GM13977 (cell line): ENCODE measurements around the gene TCF12.
A peak's percentile ranks its signal among the peaks of the same experiment; 100 is the strongest.
"Not testable (repeated sequence)": the region's sequence is repeated elsewhere in the genome, so short reads cannot be mapped to it uniquely, and the experiment has no call there.

ENCODE experiments used
- DNase-seq: peaks from one replicate; pipeline ENCODE4 v3.0.0; 2012; ENCODE audit warnings: low spot score
- in situ Hi-C: fragments of 300-500 bp; cut with MboI; formaldehyde crosslinking; loops from one replicate; pipeline ENCODE4 v1.12.0; 2022; ENCODE audit warnings: low sequenced_read_pairs, low pct_unique_long_range_greater_than_20kb, mixed read lengths, inconsistent platforms; ENCODE audit not compliant: unreplicated experiment
- TF ChIP-seq, protein P1 (sequence below): IDR thresholded peaks from 2 replicates; pipeline ENCODE4 v1.5.1; 2012; ENCODE audit warnings: mild to moderate bottlenecking, control low read depth; ENCODE audit not compliant: insufficient read depth; ENCODE audit errors: extremely low read depth, missing control alignments

The TCF12 gene

DNA sequence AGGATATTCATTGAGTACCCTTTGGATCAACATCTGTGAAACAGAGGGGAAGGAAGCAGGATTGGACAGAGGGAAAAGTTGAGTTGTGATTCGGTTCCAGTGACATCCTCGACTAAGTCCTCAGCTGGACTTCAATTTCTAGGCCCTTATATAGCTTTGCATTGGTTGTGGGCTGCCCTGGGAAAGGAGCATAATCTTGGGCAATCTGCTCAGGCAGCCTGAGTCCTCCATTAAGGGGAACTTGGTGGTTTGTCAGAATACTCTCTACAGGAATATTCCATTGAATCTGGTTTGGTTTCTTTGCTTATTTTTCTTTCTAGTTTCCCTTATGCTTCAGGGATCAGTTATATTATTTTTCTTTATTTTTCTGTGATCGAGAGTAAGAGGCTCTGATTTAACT, 94.1 kb downstream of the TCF12 start:
- DNase-seq = no peak
- in situ Hi-C loops = no loop called here
- TF ChIP-seq, protein P1, sequence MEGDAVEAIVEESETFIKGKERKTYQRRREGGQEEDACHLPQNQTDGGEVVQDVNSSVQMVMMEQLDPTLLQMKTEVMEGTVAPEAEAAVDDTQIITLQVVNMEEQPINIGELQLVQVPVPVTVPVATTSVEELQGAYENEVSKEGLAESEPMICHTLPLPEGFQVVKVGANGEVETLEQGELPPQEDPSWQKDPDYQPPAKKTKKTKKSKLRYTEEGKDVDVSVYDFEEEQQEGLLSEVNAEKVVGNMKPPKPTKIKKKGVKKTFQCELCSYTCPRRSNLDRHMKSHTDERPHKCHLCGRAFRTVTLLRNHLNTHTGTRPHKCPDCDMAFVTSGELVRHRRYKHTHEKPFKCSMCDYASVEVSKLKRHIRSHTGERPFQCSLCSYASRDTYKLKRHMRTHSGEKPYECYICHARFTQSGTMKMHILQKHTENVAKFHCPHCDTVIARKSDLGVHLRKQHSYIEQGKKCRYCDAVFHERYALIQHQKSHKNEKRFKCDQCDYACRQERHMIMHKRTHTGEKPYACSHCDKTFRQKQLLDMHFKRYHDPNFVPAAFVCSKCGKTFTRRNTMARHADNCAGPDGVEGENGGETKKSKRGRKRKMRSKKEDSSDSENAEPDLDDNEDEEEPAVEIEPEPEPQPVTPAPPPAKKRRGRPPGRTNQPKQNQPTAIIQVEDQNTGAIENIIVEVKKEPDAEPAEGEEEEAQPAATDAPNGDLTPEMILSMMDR = no peak

DNA sequence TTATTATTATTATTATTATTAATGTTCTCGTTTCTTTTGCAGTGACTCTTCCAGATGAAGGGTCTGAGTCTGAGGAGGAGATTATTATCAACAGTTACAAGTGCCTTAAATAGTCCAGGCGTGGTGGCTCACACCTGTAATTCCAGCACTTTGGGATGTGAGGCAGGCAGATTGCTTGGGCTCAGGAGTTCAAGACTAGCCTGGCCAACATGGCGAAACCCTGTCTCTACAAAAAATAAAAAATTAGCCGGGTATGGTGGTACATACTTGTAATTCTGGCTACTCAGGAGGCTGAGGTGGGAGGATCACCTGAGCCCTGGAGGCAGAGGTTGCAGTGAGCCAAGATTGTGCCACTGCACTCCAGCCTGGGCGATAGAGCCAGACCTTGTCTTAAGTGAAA, 96.5 kb downstream of the TCF12 start:
- DNase-seq, in situ Hi-C loops: not testable (repeated sequence)

DNA sequence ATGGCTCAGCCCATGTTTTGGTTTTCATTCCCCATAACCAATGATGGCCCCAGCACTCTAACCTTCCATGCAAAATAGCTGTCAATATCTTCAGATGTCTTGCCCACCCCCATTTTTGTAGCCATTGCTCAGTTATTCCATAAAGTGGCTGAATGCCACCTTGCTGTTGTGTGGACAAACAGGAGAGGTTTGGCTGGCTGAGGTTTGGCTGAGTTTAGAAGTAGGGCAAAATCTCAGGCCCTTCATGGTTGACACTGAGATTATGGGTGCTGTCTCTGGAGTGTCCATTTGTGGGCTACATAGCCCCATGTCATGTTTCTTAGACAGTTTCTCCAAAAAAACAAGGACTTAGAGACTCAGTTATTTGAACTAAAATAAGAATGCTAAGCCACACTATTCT, 96.9 kb downstream of the TCF12 start:
- TF ChIP-seq, protein P1 = no peak
- in situ Hi-C loops = no loop called here
- no peak for DNase-seq

DNA sequence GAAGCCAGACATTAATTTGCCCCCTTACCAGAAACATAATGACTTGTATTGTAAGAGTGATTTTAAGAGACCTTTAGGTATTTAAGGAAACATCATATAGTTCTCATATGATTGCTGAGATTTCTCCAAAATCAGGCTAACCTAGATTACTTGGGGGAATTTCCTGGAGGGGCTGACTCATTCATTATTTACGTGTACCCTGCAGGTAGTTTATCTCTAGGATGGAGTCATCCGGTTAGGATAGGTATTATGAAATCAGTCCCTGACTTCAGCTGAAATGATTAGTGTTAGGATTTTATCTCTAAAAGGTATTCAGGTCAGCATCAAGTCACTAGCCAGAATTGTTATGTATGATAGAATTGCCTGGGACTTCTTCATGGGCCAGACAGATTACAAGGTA, 97.5 kb downstream of the TCF12 start:
- TF ChIP-seq, protein P1 = no peak
- no peak for DNase-seq
- in situ Hi-C loops = no loop called here

DNA sequence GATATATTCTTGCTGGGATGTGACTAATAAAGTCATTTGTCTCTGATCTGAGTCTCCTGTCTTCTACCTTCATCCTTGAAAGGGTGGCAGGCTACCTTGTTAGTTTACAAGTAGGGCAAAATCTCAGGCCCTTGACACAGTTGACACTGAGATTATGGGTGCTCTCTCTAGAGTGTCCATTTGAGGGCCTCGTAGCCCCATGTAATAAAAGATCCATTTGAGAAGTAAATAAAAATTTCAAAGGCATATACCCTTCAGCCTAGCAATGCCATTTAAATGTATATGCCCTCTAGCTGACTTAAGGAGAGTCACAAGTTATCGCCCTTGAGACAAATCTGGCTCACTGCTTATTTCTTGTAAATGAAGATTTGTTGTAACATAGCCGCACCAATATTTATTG, 98.6 kb downstream of the TCF12 start:
- in situ Hi-C loops = no loop called here
- peak; percentile 7 for DNase-seq
- TF ChIP-seq, protein P1 = peak; percentile 31

DNA sequence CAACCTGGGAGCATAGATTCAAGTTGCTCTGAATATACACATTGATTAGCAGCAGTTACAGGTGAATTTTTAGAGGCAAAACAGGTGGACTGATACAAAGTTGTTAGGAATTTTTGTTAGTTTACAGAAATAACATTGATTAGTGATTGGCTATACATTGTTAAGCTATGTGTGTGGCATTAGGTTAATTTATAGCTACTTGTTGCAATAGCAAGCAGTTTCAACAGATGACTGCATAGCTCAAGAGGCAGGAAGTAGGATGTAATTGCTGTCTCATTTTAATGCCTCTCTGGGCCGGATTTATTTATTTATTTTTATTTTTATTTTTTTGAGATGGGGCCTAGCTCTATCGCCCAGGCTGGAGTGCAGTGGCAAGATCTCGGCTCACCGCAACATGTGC, 99.7 kb downstream of the TCF12 start:
- DNase-seq = no peak
- TF ChIP-seq, protein P1 = no peak
- in situ Hi-C loops = no loop called here

DNA sequence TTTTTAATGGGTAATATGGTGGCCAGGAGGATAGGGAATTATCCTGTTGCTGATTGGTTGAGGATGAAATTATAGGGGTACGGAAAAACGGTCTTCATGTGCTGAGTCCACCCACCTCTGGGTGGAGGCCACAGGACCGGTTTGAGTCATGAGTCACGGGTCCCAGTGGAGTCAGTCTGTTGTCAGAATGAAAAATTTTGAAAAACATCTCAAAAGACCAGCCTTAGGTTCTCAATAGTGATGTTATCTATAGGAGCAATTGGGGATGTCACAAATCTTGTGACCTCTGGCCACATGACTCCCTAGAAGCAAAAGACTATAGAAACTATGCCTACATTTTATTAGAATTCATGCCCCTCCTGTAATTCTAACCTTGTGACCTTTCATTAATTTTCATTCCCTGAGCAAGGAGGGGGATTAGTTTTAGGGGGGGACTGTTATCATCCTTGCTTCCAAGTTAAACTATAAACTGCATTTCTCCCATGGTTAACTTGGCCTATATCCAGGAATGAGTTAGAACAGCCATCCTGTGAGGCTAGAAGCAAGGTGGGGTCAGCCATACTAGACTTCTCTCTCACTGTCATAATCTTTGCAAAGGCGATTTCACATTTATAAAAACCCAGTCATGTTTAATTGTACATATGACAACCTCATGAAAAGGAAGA, 101.2 kb downstream of the TCF12 start:
- TF ChIP-seq, protein P1 = no peak
- no peak for DNase-seq
- in situ Hi-C loops = no loop called here
